ENCODE measurements around the gene ANTXR1. TPM values are rescaled to one million over a fixed set of nuclear protein-coding genes. Genes with fewer than 3 reads are reported as not detected.

Gene ANTXR1
- total RNA-seq, 1 donor from 2014 or later = not detected

GRCh38 chr2:69280796-69281412 lies 267.9 kb downstream of the ANTXR1 start:
- ChIA-PET POLR2A (no interaction called here), CTCF (no interaction called here)
- DNase-seq = no peak
- no peak overlapping the region for H3K27ac Mint-ChIP-seq
- H3K36me3 Mint-ChIP-seq (ENCODE audit: low read depth) = no peaks in the 10 kb centered on the region
- no peak for TF ChIP-seq CTCF (IDR thresholded peaks at IDR 0.05)
- intact Hi-C loops (cut with micrococcal nuclease) = no loop called here
- H3K4me1 Mint-ChIP-seq = no peaks in the 10 kb centered on the region
- no peaks in the 10 kb centered on the region for H3K9me3 Mint-ChIP-seq
- peaks cover 8% of the 10 kb centered on the region for H3K27me3 Mint-ChIP-seq
- no peak for ATAC-seq (ENCODE audit: low read depth)
- no peak overlapping the region for H3K4me3 Mint-ChIP-seq

DNA sequence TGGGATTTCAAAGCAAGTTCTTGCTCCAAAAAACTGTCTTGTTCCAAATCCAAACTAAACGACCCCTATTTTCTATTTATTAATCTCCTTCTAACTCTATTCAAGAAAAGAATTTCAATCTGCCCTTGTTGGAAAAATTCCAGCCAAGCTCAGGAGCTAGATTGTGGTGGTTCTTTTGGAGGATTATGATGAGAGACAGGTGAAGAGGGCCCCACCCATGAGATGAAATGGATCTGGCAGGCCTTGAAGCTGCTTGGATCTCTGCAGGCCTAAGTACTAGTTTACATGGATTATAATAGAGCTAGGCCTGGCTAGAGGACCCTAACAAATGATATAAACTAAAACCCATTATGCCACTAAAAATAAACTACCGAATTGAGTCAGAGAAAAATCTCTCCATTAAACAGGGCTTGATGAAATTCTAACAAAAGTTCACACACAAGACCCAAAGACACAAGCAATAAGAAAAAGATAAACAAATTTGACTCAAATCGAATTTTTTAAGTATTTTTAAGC lies 272.5 kb downstream of the ANTXR1 start:
- intact Hi-C loops (cut with micrococcal nuclease) = no loop called here
- Mint-ChIP-seq H3K9me3 (no peaks in the 10 kb centered on the region), H3K27ac (no peak overlapping the region), H3K36me3 (ENCODE audit: low read depth) (no peaks in the 10 kb centered on the region), H3K4me1 (no peaks in the 10 kb centered on the region), H3K27me3 (peaks cover 5% of the 10 kb centered on the region), H3K4me3 (no peak overlapping the region)
- ATAC-seq (ENCODE audit: low read depth) (no peak), DNase-seq (no peak)
- POLR2A ChIA-PET = no interaction called here
- TF ChIP-seq CTCF (IDR thresholded peaks at IDR 0.05) = no peak
- CTCF ChIA-PET = interaction anchor here (0.6 kb wide), 1 partner anchor 21 kb away, joined by 3 read pairs; no protein-coding TSS in a partner anchor

GRCh38 chr2:69287544-69287943 lies 274.6 kb downstream of the ANTXR1 start:
- intact Hi-C loops (cut with micrococcal nuclease) = no loop called here
- ATAC-seq (ENCODE audit: low read depth) = no peak
- peaks cover 2% of the 10 kb centered on the region for H3K27me3 Mint-ChIP-seq
- ChIA-PET CTCF (no interaction called here), POLR2A (no interaction called here)
- H3K4me3 Mint-ChIP-seq = no peak overlapping the region
- TF ChIP-seq CTCF (IDR thresholded peaks at IDR 0.05) = no peak
- DNase-seq = no peak
- H3K36me3 Mint-ChIP-seq (ENCODE audit: low read depth) = no peaks in the 10 kb centered on the region
- H3K9me3 Mint-ChIP-seq = no peaks in the 10 kb centered on the region
- H3K27ac Mint-ChIP-seq = no peak overlapping the region
- no peaks in the 10 kb centered on the region for H3K4me1 Mint-ChIP-seq

- TF ChIP-seq CTCF (IDR thresholded peaks at IDR 0.05) = no peak
- no peak for ATAC-seq (ENCODE audit: low read depth)
- CTCF ChIA-PET = no interaction called here
Observed at GRCh38 chr2:69288429-69288828, 275.4 kb downstream of the ANTXR1 start.

DNA sequence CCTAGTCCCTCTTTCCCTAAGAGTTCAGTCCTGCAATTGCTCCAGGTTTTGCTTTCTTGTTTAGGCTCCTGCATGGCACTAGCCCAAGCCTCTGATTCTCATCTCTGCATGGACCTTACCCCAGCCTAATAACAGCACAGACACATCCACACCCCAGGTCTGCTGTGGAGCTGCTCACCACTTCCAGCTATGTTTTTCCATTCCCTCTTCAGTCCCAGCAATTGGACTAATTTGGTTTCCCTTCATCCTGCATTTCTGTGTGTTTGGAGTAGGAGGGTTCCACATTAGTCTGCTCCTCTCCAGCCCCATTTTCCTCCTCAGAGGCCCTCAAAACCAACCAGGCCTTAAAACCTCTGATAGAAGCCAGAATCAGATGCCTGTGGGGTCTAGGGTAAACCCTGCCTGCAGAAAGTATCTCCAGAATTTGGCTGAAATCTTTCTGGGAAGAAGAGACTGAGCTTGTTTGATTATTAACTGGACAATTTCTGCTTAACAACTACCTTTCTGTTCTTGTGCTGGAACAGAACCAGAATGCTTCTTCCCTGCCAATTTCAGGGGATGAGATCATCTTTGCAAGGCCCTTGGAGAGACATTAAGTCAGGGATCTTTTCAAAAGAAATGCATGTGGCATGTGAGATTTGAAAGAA lies 278.1 kb downstream of the ANTXR1 start:
- H3K36me3 Mint-ChIP-seq (ENCODE audit: low read depth) = no peaks in the 10 kb centered on the region
- peaks cover 2% of the 10 kb centered on the region for H3K27me3 Mint-ChIP-seq
- intact Hi-C loops (cut with micrococcal nuclease) = no loop called here
- ATAC-seq (ENCODE audit: low read depth) = no peak
- POLR2A ChIA-PET = no interaction called here
- no peaks in the 10 kb centered on the region for H3K4me1 Mint-ChIP-seq
- no peak overlapping the region for H3K4me3 Mint-ChIP-seq
- CTCF ChIA-PET = interaction anchor here (1.5 kb wide), 1 partner anchor 16 kb away, joined by 3 read pairs; no protein-coding TSS in a partner anchor
- no peak overlapping the region for H3K27ac Mint-ChIP-seq
- no peak for TF ChIP-seq CTCF (IDR thresholded peaks at IDR 0.05)
- no peak for DNase-seq
- no peaks in the 10 kb centered on the region for H3K9me3 Mint-ChIP-seq

More at GRCh38 chr2:69288429-69288828, 275.4 kb downstream of the ANTXR1 start:
- DNase-seq = no peak
- Mint-ChIP-seq H3K4me1 (no peaks in the 10 kb centered on the region), H3K4me3 (no peak overlapping the region), H3K27ac (no peak overlapping the region), H3K9me3 (no peaks in the 10 kb centered on the region), H3K27me3 (peaks cover 2% of the 10 kb centered on the region), H3K36me3 (ENCODE audit: low read depth) (no peaks in the 10 kb centered on the region)
- POLR2A ChIA-PET = no interaction called here
- intact Hi-C loops (cut with micrococcal nuclease) = no loop called here

Measured in activated B cell treated with CpG ODN at 0.5 μM for 24 hours (primary cell).